ENCODE measurements around the gene STYK1. TPM values are rescaled to one million over a fixed set of nuclear protein-coding genes. Genes with fewer than 3 reads are reported as not detected.

STYK1 gene
- total and polyA plus RNA-seq, 2 donors (not counting 1 experiment from before 2014, with no cell fraction given), result 0.41 TPM; not detected in 1

DNA sequence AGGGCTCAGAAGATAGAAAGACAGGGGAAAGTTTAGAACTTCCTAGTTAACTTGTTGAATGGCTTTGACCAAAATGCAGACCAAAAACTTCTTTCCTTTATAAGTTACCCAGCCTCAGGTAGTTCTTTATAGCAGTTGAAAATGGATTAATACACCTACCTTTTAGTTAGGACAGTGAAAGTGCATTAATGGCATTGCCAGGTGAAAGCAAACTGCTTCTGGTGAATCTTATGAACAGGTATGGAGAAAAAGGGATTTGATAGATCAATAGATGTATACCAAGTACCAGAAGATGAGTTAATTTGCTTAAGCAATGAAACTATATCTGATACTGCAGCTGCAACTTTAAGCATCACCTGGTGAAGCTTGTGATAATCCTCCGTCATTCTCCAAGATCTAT lies 14.2 kb upstream of the STYK1 start:
- Histone ChIP-seq H3K27ac (ENCODE audit: insufficient read depth, low read length) (no peak overlapping the region), H3K9ac (ENCODE audit: insufficient read depth, low read length) (no peak overlapping the region), H3K79me2 (ENCODE audit: control insufficient read depth, insufficient read depth, low read length) (no peaks in the 10 kb centered on the region), H3K36me3 (ENCODE audit: control insufficient read depth, insufficient read depth, low read length) (no peaks in the 10 kb centered on the region), H4K20me1 (ENCODE audit: control insufficient read depth, extremely low read depth, insufficient read depth, low read length) (no peaks in the 10 kb centered on the region), H3K27me3 (ENCODE audit: control insufficient read depth, insufficient read depth, low read length) (no peaks in the 10 kb centered on the region), H3K9me3 (ENCODE audit: control insufficient read depth, insufficient read depth, low read depth, low read length) (no peaks in the 10 kb centered on the region), H3K4me3 (replicated peaks in 1 of 4; ENCODE audit: control extremely low read depth in 1 of 4, insufficient read depth in 1 of 4, low read depth in 3 of 4, low read length in 4 of 4) (no peak overlapping the region), H3K4me2 (ENCODE audit: extremely low read depth, insufficient read depth, low read length) (no peak overlapping the region), H3K4me1 (ENCODE audit: control insufficient read depth, extremely low read depth, insufficient read depth, low read length) (no peaks in the 10 kb centered on the region), H2AFZ (ENCODE audit: low read length) (no peak overlapping the region)
- no peak for TF ChIP-seq EZH2 (IDR thresholded peaks at IDR 0.05; ENCODE audit: low read length, missing control alignments)
- TF ChIP-seq, protein P1, sequence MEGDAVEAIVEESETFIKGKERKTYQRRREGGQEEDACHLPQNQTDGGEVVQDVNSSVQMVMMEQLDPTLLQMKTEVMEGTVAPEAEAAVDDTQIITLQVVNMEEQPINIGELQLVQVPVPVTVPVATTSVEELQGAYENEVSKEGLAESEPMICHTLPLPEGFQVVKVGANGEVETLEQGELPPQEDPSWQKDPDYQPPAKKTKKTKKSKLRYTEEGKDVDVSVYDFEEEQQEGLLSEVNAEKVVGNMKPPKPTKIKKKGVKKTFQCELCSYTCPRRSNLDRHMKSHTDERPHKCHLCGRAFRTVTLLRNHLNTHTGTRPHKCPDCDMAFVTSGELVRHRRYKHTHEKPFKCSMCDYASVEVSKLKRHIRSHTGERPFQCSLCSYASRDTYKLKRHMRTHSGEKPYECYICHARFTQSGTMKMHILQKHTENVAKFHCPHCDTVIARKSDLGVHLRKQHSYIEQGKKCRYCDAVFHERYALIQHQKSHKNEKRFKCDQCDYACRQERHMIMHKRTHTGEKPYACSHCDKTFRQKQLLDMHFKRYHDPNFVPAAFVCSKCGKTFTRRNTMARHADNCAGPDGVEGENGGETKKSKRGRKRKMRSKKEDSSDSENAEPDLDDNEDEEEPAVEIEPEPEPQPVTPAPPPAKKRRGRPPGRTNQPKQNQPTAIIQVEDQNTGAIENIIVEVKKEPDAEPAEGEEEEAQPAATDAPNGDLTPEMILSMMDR (conservative IDR thresholded peaks at IDR 0.05 in 1 of 2, IDR thresholded peaks at IDR 0.05 in 1 of 2; ENCODE audit: low read depth in 1 of 2, low read length in 2 of 2), result no peak
- no peak for DNase-seq (ENCODE audit: low read depth in 2 of 2)

- Histone ChIP-seq H3K9me3 (ENCODE audit: control insufficient read depth, insufficient read depth, low read depth, low read length) (no peaks in the 10 kb centered on the region), H4K20me1 (ENCODE audit: control insufficient read depth, extremely low read depth, insufficient read depth, low read length) (no peaks in the 10 kb centered on the region), H3K9ac (ENCODE audit: insufficient read depth, low read length) (no peak overlapping the region), H2AFZ (ENCODE audit: low read length) (no peak overlapping the region), H3K4me1 (ENCODE audit: control insufficient read depth, extremely low read depth, insufficient read depth, low read length) (no peaks in the 10 kb centered on the region), H3K27me3 (ENCODE audit: control insufficient read depth, insufficient read depth, low read length) (peaks cover 3% of the 10 kb centered on the region), H3K79me2 (ENCODE audit: control insufficient read depth, insufficient read depth, low read length) (no peaks in the 10 kb centered on the region), H3K36me3 (ENCODE audit: control insufficient read depth, insufficient read depth, low read length) (no peaks in the 10 kb centered on the region), H3K4me2 (ENCODE audit: extremely low read depth, insufficient read depth, low read length) (no peak overlapping the region), H3K27ac (ENCODE audit: insufficient read depth, low read length) (no peak overlapping the region), H3K4me3 (replicated peaks in 1 of 4; ENCODE audit: control extremely low read depth in 1 of 4, insufficient read depth in 1 of 4, low read depth in 3 of 4, low read length in 4 of 4) (no peak overlapping the region)
- no peak for DNase-seq (ENCODE audit: low read depth in 2 of 2)
- TF ChIP-seq, protein P1 (conservative IDR thresholded peaks at IDR 0.05 in 1 of 2, IDR thresholded peaks at IDR 0.05 in 1 of 2; ENCODE audit: low read depth in 1 of 2, low read length in 2 of 2), result no peak
- no peak for TF ChIP-seq EZH2 (IDR thresholded peaks at IDR 0.05; ENCODE audit: low read length, missing control alignments)
Observed at GRCh38 chr12:10672231-10672868, 1.5 kb downstream of the STYK1 start.

- TF ChIP-seq, protein P1 (conservative IDR thresholded peaks at IDR 0.05 in 1 of 2, IDR thresholded peaks at IDR 0.05 in 1 of 2; ENCODE audit: low read depth in 1 of 2, low read length in 2 of 2), result no peak
- no peak for TF ChIP-seq EZH2 (IDR thresholded peaks at IDR 0.05; ENCODE audit: low read length, missing control alignments)
- no peak overlapping the region for H3K27ac ChIP-seq (ENCODE audit: insufficient read depth, low read length)
- no peaks in the 10 kb centered on the region for H3K4me1 ChIP-seq (ENCODE audit: control insufficient read depth, extremely low read depth, insufficient read depth, low read length)
- H3K4me3 ChIP-seq (replicated peaks in 1 of 4; ENCODE audit: control extremely low read depth in 1 of 4, insufficient read depth in 1 of 4, low read depth in 3 of 4, low read length in 4 of 4), result no peak overlapping the region
- H2AFZ ChIP-seq (ENCODE audit: low read length), result no peak overlapping the region
- no peaks in the 10 kb centered on the region for H3K36me3 ChIP-seq (ENCODE audit: control insufficient read depth, insufficient read depth, low read length)
- no peak for DNase-seq (ENCODE audit: low read depth in 2 of 2)
- H3K27me3 ChIP-seq (ENCODE audit: control insufficient read depth, insufficient read depth, low read length), result peaks cover 3% of the 10 kb centered on the region
- no peaks in the 10 kb centered on the region for H4K20me1 ChIP-seq (ENCODE audit: control insufficient read depth, extremely low read depth, insufficient read depth, low read length)
- H3K9me3 ChIP-seq (ENCODE audit: control insufficient read depth, insufficient read depth, low read depth, low read length), result no peaks in the 10 kb centered on the region
- H3K79me2 ChIP-seq (ENCODE audit: control insufficient read depth, insufficient read depth, low read length), result no peaks in the 10 kb centered on the region
- no peak overlapping the region for H3K9ac ChIP-seq (ENCODE audit: insufficient read depth, low read length)
- no peak overlapping the region for H3K4me2 ChIP-seq (ENCODE audit: extremely low read depth, insufficient read depth, low read length)
Observed at GRCh38 chr12:10669533-10669932, 4.3 kb downstream of the STYK1 start.

All from fibroblast of lung (primary cell).